ENCODE measurements around the gene DDX53.

Gene DDX53

DNA sequence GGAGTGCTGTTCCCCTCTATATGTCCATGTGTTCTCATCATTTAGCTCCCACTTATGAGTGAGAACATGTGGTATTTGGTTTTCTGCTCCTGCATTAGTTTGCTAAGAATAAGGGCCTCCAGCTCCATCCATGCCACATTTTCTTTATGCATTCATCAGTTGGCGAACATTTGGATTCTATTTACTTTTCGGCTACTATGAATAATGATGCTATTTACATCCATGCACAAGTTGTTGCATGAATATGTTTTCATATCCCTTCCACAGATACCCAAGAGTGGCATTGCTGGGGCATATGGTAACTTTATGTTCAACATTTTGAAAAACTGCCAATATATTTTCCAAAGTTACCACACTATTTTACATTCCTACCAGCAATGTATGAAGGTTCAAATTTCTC, 13.8 kb upstream of the DDX53 start:
- DNase-seq (ENCODE audit: low read depth) = no peak

DNA sequence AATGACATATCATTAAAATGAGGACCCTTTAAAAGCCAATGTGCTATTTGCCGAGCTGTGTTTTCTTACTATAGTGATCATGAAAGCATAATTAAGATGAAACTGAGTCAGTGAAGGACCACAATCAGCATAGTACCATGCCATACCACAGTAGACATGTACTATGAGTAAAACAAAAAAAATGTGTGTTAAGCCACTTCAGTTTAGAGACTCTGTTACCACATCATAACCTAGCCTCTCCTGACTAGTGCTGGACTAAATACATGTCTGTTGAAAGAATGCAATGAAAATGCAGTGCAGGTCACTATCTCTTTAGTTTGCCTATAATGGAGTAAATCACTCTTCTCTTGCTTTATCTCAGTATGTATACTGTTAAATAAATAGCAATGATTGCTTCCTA, 12.3 kb upstream of the DDX53 start:
- DNase-seq (ENCODE audit: low read depth) = peak; percentile 3
- no peaks in the 10 kb centered on the region for H3K4me1 ChIP-seq (ENCODE audit: control insufficient read depth, insufficient read depth, low read length)
- no peaks in the 10 kb centered on the region for H3K27me3 ChIP-seq (replicated peaks; ENCODE audit: control insufficient read depth, insufficient read depth, low read length)
- no peak overlapping the region for H3K4me3 ChIP-seq (ENCODE audit: low read length)
- no peaks in the 10 kb centered on the region for H3K36me3 ChIP-seq (ENCODE audit: control insufficient read depth, insufficient read depth, low read length, severe bottlenecking)
- H3K9ac ChIP-seq (ENCODE audit: low read length) = no peak overlapping the region
- no peaks in the 10 kb centered on the region for H3K9me3 ChIP-seq (ENCODE audit: control insufficient read depth, low read length)

More for the DNA sequence above, 13.8 kb upstream of the DDX53 start:
- no peaks in the 10 kb centered on the region for H3K27me3 ChIP-seq (replicated peaks; ENCODE audit: control insufficient read depth, insufficient read depth, low read length)
- no peaks in the 10 kb centered on the region for H3K4me1 ChIP-seq (ENCODE audit: control insufficient read depth, insufficient read depth, low read length)
- no peaks in the 10 kb centered on the region for H3K9me3 ChIP-seq (ENCODE audit: control insufficient read depth, low read length)
- no peaks in the 10 kb centered on the region for H3K36me3 ChIP-seq (ENCODE audit: control insufficient read depth, insufficient read depth, low read length, severe bottlenecking)
- H3K4me3 ChIP-seq (ENCODE audit: low read length) = no peak overlapping the region
- H3K9ac ChIP-seq (ENCODE audit: low read length) = no peak overlapping the region

DNA sequence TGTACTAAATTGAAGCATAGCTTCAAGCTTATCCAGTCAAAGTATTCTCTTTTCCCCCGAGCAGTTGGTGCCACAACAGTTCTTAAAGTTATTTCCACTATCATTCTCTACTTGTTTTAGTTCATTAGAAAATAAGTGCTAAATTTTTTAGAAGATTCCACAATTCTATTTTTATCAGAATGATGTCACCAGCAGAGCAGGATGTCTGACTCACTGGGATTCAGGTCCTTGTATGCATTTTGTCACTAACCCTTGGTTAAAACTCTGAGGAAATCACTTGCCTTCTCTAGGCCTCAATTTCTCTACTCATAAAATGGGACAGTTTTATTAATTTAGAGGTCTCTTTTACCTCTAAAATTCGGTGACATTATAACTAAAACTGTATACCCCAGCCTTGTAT, 3.4 kb downstream of the DDX53 start:
- peaks cover 4% of the 10 kb centered on the region for H3K27me3 ChIP-seq (replicated peaks; ENCODE audit: control insufficient read depth, insufficient read depth, low read length)
- no peaks in the 10 kb centered on the region for H3K4me1 ChIP-seq (ENCODE audit: control insufficient read depth, insufficient read depth, low read length)
- peak; percentile 11 for DNase-seq (ENCODE audit: low read depth)
- H3K4me3 ChIP-seq (ENCODE audit: low read length) = no peak overlapping the region
- H3K9me3 ChIP-seq (ENCODE audit: control insufficient read depth, low read length) = no peaks in the 10 kb centered on the region
- no peaks in the 10 kb centered on the region for H3K36me3 ChIP-seq (ENCODE audit: control insufficient read depth, insufficient read depth, low read length, severe bottlenecking)
- no peak overlapping the region for H3K9ac ChIP-seq (ENCODE audit: low read length)

DNA sequence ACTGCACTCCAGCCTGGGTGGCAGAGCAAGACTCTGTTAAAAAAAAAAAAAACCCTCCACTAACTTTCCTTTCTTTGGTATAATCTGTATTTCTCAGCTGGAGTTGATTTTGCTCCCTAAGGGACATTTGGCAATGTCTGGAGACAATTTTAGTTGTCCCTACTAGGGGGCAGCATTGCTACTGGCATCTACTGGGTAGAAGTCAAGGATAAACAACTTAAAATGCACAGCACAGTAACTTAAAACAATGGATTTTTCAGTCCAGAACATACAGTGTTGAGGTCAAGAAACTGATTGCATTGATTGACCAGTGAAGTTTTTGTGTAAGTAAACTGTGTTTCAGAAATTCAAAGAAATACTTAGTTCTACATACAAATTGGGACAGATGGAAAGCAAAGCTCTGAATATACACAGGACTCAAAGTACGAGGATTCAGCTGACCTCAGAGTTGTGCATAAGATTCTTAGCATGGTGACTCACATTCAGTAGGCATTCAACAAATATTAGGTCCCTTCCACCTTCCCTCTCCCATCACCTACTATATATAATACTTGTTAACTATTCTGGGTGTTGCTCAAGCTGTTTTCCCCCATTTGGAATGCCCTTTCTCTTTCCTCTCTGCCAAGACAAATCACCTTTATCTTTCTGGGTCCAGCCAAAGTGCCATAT, 8.8 kb downstream of the DDX53 start:
- H3K9ac ChIP-seq (ENCODE audit: low read length) = no peak overlapping the region
- H3K27me3 ChIP-seq (replicated peaks; ENCODE audit: control insufficient read depth, insufficient read depth, low read length) = no peaks in the 10 kb centered on the region
- H3K36me3 ChIP-seq (ENCODE audit: control insufficient read depth, insufficient read depth, low read length, severe bottlenecking) = no peaks in the 10 kb centered on the region
- H3K4me1 ChIP-seq (ENCODE audit: control insufficient read depth, insufficient read depth, low read length) = no peaks in the 10 kb centered on the region
- no peaks in the 10 kb centered on the region for H3K9me3 ChIP-seq (ENCODE audit: control insufficient read depth, low read length)
- H3K4me3 ChIP-seq (ENCODE audit: low read length) = no peak overlapping the region
- DNase-seq (ENCODE audit: low read depth) = peak; percentile 21

DNA sequence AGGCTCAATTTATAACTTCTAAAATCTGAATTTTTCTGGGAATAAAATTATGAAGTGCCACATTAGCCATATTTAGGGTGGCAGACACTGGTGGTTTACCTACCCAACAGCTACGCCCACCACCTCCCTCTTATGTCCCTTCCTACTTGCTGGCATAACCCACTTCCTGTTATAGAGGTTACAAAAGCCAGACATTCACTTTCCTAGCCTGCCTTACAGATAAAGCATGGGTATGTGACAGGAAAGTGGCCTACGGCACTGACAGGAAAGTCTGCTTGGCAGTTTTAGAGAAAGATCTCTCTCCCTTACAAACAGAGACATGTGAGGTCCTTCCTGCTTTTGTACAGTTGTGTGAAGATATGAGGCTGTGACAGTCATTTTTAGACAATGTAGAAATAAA, 12.4 kb downstream of the DDX53 start:
- Histone ChIP-seq H3K36me3 (ENCODE audit: control insufficient read depth, insufficient read depth, low read length, severe bottlenecking) (no peaks in the 10 kb centered on the region), H3K9me3 (ENCODE audit: control insufficient read depth, low read length) (no peaks in the 10 kb centered on the region), H3K4me1 (ENCODE audit: control insufficient read depth, insufficient read depth, low read length) (no peaks in the 10 kb centered on the region), H3K27me3 (replicated peaks; ENCODE audit: control insufficient read depth, insufficient read depth, low read length) (no peaks in the 10 kb centered on the region), H3K4me3 (ENCODE audit: low read length) (no peak overlapping the region), H3K9ac (ENCODE audit: low read length) (no peak overlapping the region)
- no peak for DNase-seq (ENCODE audit: low read depth)

DNA sequence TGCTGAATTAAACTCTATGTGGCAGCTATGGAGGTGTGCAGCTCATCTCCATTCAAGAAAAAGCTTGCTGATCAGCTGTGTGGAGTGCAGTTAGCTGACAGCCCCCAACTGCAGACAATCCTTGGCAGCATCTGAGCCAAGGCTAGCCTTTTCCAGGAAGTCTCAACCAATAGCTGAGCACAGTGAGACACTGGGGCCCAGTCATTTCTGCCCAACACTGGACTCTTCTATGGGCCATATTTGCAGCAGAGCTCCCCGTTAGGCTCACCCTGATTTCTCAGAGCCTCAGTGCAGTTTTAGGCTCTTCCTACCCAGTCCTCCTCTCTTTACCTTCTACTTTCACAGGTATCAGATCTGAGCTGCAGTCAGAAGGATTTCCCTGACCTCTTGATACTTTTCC, 12.9 kb downstream of the DDX53 start:
- H3K27me3 ChIP-seq (replicated peaks; ENCODE audit: control insufficient read depth, insufficient read depth, low read length) = no peaks in the 10 kb centered on the region
- H3K36me3 ChIP-seq (ENCODE audit: control insufficient read depth, insufficient read depth, low read length, severe bottlenecking) = no peaks in the 10 kb centered on the region
- H3K9me3 ChIP-seq (ENCODE audit: control insufficient read depth, low read length) = no peaks in the 10 kb centered on the region
- no peak overlapping the region for H3K9ac ChIP-seq (ENCODE audit: low read length)
- DNase-seq (ENCODE audit: low read depth) = peak; percentile 0
- no peak overlapping the region for H3K4me3 ChIP-seq (ENCODE audit: low read length)
- H3K4me1 ChIP-seq (ENCODE audit: control insufficient read depth, insufficient read depth, low read length) = no peaks in the 10 kb centered on the region

DNA sequence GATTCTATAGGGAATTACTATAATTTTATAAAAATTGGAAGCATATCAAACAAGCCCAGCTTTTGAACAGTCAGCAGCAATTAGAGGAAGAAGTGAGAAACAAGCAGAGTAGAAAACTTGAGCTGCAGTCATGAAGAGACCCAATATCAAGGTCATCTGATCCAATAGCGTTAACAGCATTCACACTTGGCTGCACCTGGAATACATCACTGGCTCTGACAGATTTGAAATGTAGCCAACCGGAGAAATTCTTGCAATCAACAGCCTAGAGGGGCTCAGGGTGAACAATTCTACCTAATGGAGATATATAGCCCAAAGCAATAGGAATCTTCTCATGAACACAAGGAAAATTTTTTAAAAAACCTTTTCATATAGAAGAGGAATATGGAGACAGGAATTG, 13.6 kb downstream of the DDX53 start:
- DNase-seq (ENCODE audit: low read depth) = no peak
- Histone ChIP-seq H3K36me3 (ENCODE audit: control insufficient read depth, insufficient read depth, low read length, severe bottlenecking) (no peaks in the 10 kb centered on the region), H3K4me1 (ENCODE audit: control insufficient read depth, insufficient read depth, low read length) (no peaks in the 10 kb centered on the region), H3K27me3 (replicated peaks; ENCODE audit: control insufficient read depth, insufficient read depth, low read length) (no peaks in the 10 kb centered on the region), H3K9me3 (ENCODE audit: control insufficient read depth, low read length) (no peaks in the 10 kb centered on the region), H3K9ac (ENCODE audit: low read length) (no peak overlapping the region), H3K4me3 (ENCODE audit: low read length) (no peak overlapping the region)

DNA sequence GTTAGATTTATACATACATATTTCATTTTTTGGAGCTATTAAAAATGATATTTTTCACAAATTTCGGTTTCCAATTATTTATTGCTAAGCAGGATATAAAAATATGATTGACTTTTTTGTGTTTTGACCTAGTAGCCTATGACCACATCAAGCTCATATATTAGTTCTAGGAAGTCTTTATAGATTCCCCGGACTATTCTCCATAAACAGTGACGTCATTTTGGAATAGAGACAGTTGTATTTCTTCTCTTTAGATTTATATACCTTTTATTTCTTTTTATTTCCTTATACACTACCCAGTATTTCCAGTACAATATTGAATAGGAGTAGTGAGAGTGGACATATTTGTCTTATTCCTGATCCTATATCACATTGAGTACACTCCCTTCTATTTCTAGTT, 31.8 kb downstream of the DDX53 start:
- H3K27me3 ChIP-seq (replicated peaks; ENCODE audit: control insufficient read depth, insufficient read depth, low read length) = no peaks in the 10 kb centered on the region
- H3K4me3 ChIP-seq (ENCODE audit: low read length) = no peak overlapping the region
- no peak for DNase-seq (ENCODE audit: low read depth)
- no peaks in the 10 kb centered on the region for H3K36me3 ChIP-seq (ENCODE audit: control insufficient read depth, insufficient read depth, low read length, severe bottlenecking)
- H3K9ac ChIP-seq (ENCODE audit: low read length) = no peak overlapping the region
- no peaks in the 10 kb centered on the region for H3K9me3 ChIP-seq (ENCODE audit: control insufficient read depth, low read length)
- no peaks in the 10 kb centered on the region for H3K4me1 ChIP-seq (ENCODE audit: control insufficient read depth, insufficient read depth, low read length)

DNA sequence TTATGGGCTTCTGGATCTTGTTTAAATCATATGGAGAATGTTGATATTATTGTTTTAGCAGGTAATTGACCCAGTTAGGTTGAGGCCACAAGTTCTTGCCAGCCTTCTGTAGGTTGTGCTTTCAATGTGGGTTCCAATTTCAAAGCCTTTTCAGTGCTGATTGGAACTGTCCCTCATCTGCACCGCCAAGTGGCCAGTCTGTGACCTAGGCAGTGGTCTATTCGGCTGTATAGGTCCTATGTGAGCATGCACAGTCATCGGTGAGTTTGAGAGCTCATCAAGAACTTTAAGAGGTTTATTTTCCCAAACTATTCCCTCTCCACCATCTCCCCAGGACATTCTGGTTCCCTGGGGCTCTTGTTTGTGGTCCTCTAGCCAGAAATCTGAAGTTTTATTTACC, 35.7 kb downstream of the DDX53 start:
- H3K4me1 ChIP-seq (ENCODE audit: control insufficient read depth, insufficient read depth, low read length) = no peaks in the 10 kb centered on the region
- H3K27me3 ChIP-seq (replicated peaks; ENCODE audit: control insufficient read depth, insufficient read depth, low read length) = no peaks in the 10 kb centered on the region
- no peaks in the 10 kb centered on the region for H3K36me3 ChIP-seq (ENCODE audit: control insufficient read depth, insufficient read depth, low read length, severe bottlenecking)
- no peak overlapping the region for H3K9ac ChIP-seq (ENCODE audit: low read length)
- no peak for DNase-seq (ENCODE audit: low read depth)
- no peaks in the 10 kb centered on the region for H3K9me3 ChIP-seq (ENCODE audit: control insufficient read depth, low read length)
- no peak overlapping the region for H3K4me3 ChIP-seq (ENCODE audit: low read length)

DNA sequence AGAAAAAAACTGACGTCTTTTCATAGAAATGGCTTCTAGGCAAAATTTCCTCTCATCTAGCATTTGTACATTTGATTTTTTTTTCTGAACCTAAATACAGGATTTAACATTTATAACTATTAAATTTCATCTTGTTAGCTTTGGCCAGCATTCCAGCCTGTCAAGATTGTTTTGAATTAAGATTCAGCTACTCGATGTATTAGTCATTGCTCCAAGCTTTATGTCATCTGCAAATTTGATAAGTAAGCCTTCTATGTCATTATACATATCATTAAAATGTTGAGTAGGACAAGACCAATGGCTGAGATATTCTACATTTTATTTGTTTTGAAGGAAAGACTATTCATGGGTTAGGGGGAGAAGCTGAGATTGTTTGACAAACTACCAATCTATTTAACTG, 46.7 kb downstream of the DDX53 start:
- DNase-seq (ENCODE audit: low read depth) = no peak
- no peaks in the 10 kb centered on the region for H3K9me3 ChIP-seq (ENCODE audit: control insufficient read depth, low read length)

DNA sequence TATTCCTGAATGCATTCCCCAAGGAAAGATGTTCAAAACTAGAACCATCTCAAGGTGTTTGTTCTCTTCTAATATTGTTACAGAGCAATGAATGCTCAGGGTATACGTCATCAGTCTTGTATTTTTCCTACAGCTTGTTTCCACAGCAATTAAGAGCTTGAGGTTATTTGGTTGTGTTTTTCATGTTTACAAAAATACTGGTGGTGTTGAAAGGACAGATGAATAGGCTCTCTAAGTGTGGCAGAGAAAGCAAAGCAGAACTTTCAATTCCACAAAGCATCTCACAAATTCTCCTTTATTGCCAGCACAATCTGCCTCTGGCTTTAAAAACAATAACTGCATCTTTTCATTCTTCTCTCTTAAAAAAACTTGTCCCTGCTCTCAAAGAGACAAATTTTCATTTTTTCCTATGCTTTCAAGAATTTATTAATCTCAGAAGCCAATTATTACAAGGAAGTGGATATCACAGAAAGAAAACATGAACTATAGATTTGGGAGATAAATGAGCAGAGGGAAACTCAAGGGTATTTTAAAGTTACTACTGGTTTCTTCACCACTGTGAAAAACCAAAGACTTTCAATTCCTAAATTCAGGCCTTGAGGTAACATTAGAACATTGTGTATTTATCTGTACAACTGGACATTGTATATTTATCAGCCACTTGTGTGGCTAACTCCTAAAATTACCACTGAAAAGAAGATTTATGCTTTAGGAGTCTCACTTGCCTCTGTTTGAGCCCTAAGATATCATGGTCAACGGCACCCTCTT, 49.2 kb downstream of the DDX53 start:
- Histone ChIP-seq H3K27me3 (replicated peaks; ENCODE audit: control insufficient read depth, insufficient read depth, low read length) (peaks cover 8% of the 10 kb centered on the region), H3K36me3 (ENCODE audit: control insufficient read depth, insufficient read depth, low read length, severe bottlenecking) (no peaks in the 10 kb centered on the region), H3K4me3 (ENCODE audit: low read length) (no peak overlapping the region), H3K4me1 (ENCODE audit: control insufficient read depth, insufficient read depth, low read length) (no peaks in the 10 kb centered on the region), H3K9ac (ENCODE audit: low read length) (no peak overlapping the region), H3K9me3 (ENCODE audit: control insufficient read depth, low read length) (no peaks in the 10 kb centered on the region)
- no peak for DNase-seq (ENCODE audit: low read depth)

More for the DNA sequence above, 46.7 kb downstream of the DDX53 start:
- peaks cover 8% of the 10 kb centered on the region for H3K27me3 ChIP-seq (replicated peaks; ENCODE audit: control insufficient read depth, insufficient read depth, low read length)
- no peaks in the 10 kb centered on the region for H3K36me3 ChIP-seq (ENCODE audit: control insufficient read depth, insufficient read depth, low read length, severe bottlenecking)
- no peaks in the 10 kb centered on the region for H3K4me1 ChIP-seq (ENCODE audit: control insufficient read depth, insufficient read depth, low read length)
- H3K9ac ChIP-seq (ENCODE audit: low read length) = no peak overlapping the region
- no peak overlapping the region for H3K4me3 ChIP-seq (ENCODE audit: low read length)

Measured in adipocyte (in vitro differentiated cells).